RWPE2 (cell line): ENCODE data around the gene USP24.
A peak's percentile ranks its signal among the peaks of the same experiment; 100 is the strongest.

Experiments
- ATAC-seq: fragments of 200-7000 bp; cut with Tn5 transposase; 3 replicates; pipeline ENCODE4 v1.9.1; 2021; ENCODE audit warnings: low read depth
- DNase-seq: peaks from one replicate; pipeline ENCODE4 v3.0.0-alpha.2; 2020; ENCODE audit warnings: low spot score
- H3K27ac ChIP-seq: fragments of 450-650 bp; 2 replicates; pipeline ENCODE4 v1.5.1; 2017; ENCODE audit warnings: mild to moderate bottlenecking; ENCODE audit not compliant: poor library complexity, severe bottlenecking
- H3K27me3 ChIP-seq: fragments of 250-450 bp; sonication (Bioruptor Pico); 2 replicates; pipeline ENCODE4 v1.5.1; 2021; ENCODE audit warnings: mild to moderate bottlenecking, moderate library complexity; ENCODE audit not compliant: insufficient read depth, poor library complexity, severe bottlenecking
- H3K36me3 ChIP-seq: fragments of 250-450 bp; sonication (Bioruptor Pico); 2 replicates; pipeline ENCODE4 v1.5.1; 2020; ENCODE audit warnings: low read depth, mild to moderate bottlenecking, moderate library complexity
- H3K4me1 ChIP-seq: fragments of 250-450 bp; sonication (Bioruptor Pico); 2 replicates; pipeline ENCODE4 v1.5.1; 2021; ENCODE audit warnings: mild to moderate bottlenecking, moderate library complexity; ENCODE audit not compliant: insufficient read depth, poor library complexity, severe bottlenecking
- H3K4me3 ChIP-seq: fragments of 250-450 bp; sonication (Bioruptor Pico); 2 replicates; pipeline ENCODE4 v1.5.1; 2021; ENCODE audit warnings: mild to moderate bottlenecking, moderate library complexity; ENCODE audit not compliant: severe bottlenecking
- H3K9me3 ChIP-seq: fragments of 250-450 bp; sonication (Bioruptor Pico); 2 replicates; pipeline ENCODE4 v1.5.1; 2021; ENCODE audit warnings: mild to moderate bottlenecking, moderate library complexity; ENCODE audit not compliant: severe bottlenecking
- CTCF ChIP-seq: fragments of 450-650 bp; IDR thresholded peaks from one replicate; pipeline ENCODE4 v1.5.1; 2017; ENCODE audit warnings: mild to moderate bottlenecking, moderate library complexity; ENCODE audit not compliant: poor library complexity, severe bottlenecking

USP24 gene, protein sequence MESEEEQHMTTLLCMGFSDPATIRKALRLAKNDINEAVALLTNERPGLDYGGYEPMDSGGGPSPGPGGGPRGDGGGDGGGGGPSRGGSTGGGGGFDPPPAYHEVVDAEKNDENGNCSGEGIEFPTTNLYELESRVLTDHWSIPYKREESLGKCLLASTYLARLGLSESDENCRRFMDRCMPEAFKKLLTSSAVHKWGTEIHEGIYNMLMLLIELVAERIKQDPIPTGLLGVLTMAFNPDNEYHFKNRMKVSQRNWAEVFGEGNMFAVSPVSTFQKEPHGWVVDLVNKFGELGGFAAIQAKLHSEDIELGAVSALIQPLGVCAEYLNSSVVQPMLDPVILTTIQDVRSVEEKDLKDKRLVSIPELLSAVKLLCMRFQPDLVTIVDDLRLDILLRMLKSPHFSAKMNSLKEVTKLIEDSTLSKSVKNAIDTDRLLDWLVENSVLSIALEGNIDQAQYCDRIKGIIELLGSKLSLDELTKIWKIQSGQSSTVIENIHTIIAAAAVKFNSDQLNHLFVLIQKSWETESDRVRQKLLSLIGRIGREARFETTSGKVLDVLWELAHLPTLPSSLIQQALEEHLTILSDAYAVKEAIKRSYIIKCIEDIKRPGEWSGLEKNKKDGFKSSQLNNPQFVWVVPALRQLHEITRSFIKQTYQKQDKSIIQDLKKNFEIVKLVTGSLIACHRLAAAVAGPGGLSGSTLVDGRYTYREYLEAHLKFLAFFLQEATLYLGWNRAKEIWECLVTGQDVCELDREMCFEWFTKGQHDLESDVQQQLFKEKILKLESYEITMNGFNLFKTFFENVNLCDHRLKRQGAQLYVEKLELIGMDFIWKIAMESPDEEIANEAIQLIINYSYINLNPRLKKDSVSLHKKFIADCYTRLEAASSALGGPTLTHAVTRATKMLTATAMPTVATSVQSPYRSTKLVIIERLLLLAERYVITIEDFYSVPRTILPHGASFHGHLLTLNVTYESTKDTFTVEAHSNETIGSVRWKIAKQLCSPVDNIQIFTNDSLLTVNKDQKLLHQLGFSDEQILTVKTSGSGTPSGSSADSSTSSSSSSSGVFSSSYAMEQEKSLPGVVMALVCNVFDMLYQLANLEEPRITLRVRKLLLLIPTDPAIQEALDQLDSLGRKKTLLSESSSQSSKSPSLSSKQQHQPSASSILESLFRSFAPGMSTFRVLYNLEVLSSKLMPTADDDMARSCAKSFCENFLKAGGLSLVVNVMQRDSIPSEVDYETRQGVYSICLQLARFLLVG (N-terminal part only)

DNA sequence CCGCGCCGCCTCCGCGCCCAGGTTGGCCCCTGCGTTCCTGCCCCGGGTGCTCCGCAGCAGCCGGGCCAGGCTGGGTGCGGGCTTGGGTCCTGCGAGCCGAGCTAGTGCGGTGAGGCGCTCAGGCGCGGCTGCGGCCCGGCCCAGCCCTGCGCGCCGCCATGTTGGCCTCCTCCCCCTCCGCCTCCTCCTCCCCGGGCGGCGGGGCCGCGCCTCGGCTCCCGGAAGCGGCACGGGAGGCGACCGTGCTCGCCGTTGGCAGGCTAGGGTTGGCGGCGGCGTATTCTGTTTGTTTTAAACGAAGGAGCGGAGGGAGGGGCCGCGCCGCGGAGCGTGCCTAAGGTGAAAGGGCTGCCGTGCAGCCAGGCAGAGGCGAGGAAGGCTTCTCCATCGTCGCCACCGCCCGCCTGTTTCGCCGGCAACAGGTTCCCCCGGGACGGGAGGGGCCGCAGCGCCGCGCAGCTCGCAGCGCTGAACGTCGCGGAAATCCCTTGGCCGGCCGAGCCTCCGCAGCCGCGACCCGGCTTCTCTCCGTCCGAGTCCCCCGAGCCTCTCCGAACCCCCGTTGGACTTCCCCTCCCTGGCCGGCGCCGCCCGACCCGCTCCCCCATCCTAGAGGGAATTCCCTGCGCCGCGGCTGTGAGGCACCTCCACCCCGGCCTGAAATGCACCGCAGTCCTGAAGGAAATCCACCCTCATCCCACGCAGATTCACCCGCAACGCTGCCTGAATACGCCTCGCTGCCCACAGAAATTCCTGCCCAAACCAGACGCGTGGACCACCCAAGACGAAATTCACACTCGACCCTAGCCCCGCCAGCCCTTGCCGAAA lies at the start of gene USP24:
USP24 (minus strand) TSS at position 171 of the 828 bp plus-strand sequence. CDS start 251 bp downstream, outside the sequence.
- peak within 1 kb of the TSS; percentile 68 for H3K27ac ChIP-seq
- peak within 1 kb of the TSS; percentile 96 for H3K4me3 ChIP-seq
- DNase-seq (peak; percentile 67), ATAC-seq (peak; percentile 84)
- H3K4me1 ChIP-seq, result peaks cover 24% of the 10 kb centered on the region
- no peak for TF ChIP-seq CTCF
- H3K36me3 ChIP-seq, result peaks cover 12% of the 10 kb centered on the region
- no peaks in the 10 kb centered on the region for H3K27me3 ChIP-seq
- no peaks in the 10 kb centered on the region for H3K9me3 ChIP-seq

DNA sequence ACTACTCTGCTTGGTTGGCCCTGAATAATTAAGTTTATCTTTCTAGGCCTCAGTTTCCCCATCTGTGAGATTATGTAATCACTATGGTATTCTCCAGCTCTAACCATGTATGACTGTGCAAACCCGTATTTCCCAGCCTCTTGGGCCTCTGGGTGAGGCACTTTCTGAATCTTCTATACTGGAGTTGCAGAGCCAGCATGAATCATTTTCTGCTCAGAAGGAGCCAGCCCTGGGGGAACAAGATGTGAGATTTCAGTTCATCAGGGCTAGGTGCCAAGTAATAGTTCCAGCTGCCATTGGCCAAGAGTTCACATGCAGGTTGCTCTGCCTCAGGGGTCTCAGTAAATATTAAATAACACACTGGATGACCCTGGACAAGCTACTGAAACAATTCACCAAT lies 47.7 kb upstream of the USP24 start:
- no peak overlapping the region for H3K4me3 ChIP-seq
- H3K27ac ChIP-seq, result no peak overlapping the region
- no peaks in the 10 kb centered on the region for H3K4me1 ChIP-seq
- no peaks in the 10 kb centered on the region for H3K27me3 ChIP-seq
- TF ChIP-seq CTCF, result no peak
- H3K36me3 ChIP-seq, result no peaks in the 10 kb centered on the region
- no peak for DNase-seq
- ATAC-seq, result peak; percentile 58; the same call in 2 of the 3 replicates
- no peaks in the 10 kb centered on the region for H3K9me3 ChIP-seq

GRCh38 chr1:55259911-55260609 lies 44.9 kb upstream of the USP24 start:
- ATAC-seq, result no peak
- Histone ChIP-seq H3K36me3 (no peaks in the 10 kb centered on the region), H3K27me3 (no peaks in the 10 kb centered on the region), H3K4me3 (no peak overlapping the region), H3K4me1 (no peaks in the 10 kb centered on the region), H3K9me3 (no peaks in the 10 kb centered on the region), H3K27ac (no peak overlapping the region)
- no peak for DNase-seq
- no peak for TF ChIP-seq CTCF

- Histone ChIP-seq H3K36me3 (no peaks in the 10 kb centered on the region), H3K27ac (no peak overlapping the region)
- ATAC-seq, result no peak
Measured at GRCh38 chr1:55257958-55258357, 42.8 kb upstream of the USP24 start.

More at GRCh38 chr1:55257958-55258357, 42.8 kb upstream of the USP24 start:
- no peak for DNase-seq
- Histone ChIP-seq H3K9me3 (no peaks in the 10 kb centered on the region), H3K4me3 (no peak overlapping the region), H3K4me1 (no peaks in the 10 kb centered on the region), H3K27me3 (no peaks in the 10 kb centered on the region)
- TF ChIP-seq CTCF, result no peak
